GM21717 (cell line): ENCODE results near the gene RNASEH1.

Experiments used
- ATAC-seq: cut with Tn5 transposase; IDR thresholded peaks from one replicate; pipeline ENCODE4 v1.9.1; 2021; ENCODE audit warnings: mild to moderate bottlenecking, moderate library complexity; ENCODE audit not compliant: unreplicated experiment

The RNASEH1 gene

GRCh38 chr2:3563521-3563976 is 5.4 kb upstream of the RNASEH1 start:
- ATAC-seq = peak; percentile 59

- ATAC-seq = peak; percentile 27
These were observed 411 bp downstream of the RNASEH1 start for GRCh38 chr2:3557639-3558204.

GRCh38 chr2:3553946-3554345 is 4.2 kb downstream of the RNASEH1 start:
- no peak for ATAC-seq

- no peak for ATAC-seq
These were observed 10.2 kb downstream of the RNASEH1 start for GRCh38 chr2:3547915-3548314.

GRCh38 chr2:3545788-3546478 is 12.2 kb downstream of the RNASEH1 start:
- no peak for ATAC-seq

GRCh38 chr2:3543023-3543683 is 15.0 kb downstream of the RNASEH1 start:
- no peak for ATAC-seq

- no peak for ATAC-seq
These were observed 16.0 kb downstream of the RNASEH1 start for GRCh38 chr2:3542107-3542506.

- no peak for ATAC-seq
These were observed 18.3 kb downstream of the RNASEH1 start for GRCh38 chr2:3539836-3540235.

- peak; percentile 57 for ATAC-seq
These were observed 21.2 kb downstream of the RNASEH1 start for GRCh38 chr2:3536682-3537632.

- ATAC-seq = no peak
These were observed 22.1 kb downstream of the RNASEH1 start for GRCh38 chr2:3535794-3536681.

- no peak for ATAC-seq
These were observed 22.7 kb downstream of the RNASEH1 start for GRCh38 chr2:3535467-3535793.

GRCh38 chr2:3534251-3534814 is 23.8 kb downstream of the RNASEH1 start:
- no peak for ATAC-seq

- ATAC-seq = no peak
These were observed 24.3 kb downstream of the RNASEH1 start for GRCh38 chr2:3533836-3534235.

GRCh38 chr2:3532941-3533340 is 25.2 kb downstream of the RNASEH1 start:
- ATAC-seq = no peak

- ATAC-seq = no peak
These were observed 28.7 kb downstream of the RNASEH1 start for GRCh38 chr2:3529316-3530025.

GRCh38 chr2:3527886-3528785 is 30.0 kb downstream of the RNASEH1 start:
- ATAC-seq = no peak

GRCh38 chr2:3526871-3527270 is 31.3 kb downstream of the RNASEH1 start:
- ATAC-seq = no peak

- ATAC-seq = no peak
These were observed 34.5 kb downstream of the RNASEH1 start for GRCh38 chr2:3523551-3524041.
